GM21367 (cell line): ENCODE measurements around the gene EIF1AY.
"Not testable (repeated sequence)": the region's sequence is repeated elsewhere in the genome, so short reads cannot be mapped to it uniquely, and the experiment has no call there.

Source experiments
- ATAC-seq: cut with Tn5 transposase; IDR thresholded peaks from one replicate; pipeline ENCODE4 v1.9.1; 2021; ENCODE audit not compliant: unreplicated experiment

The EIF1AY gene, protein sequence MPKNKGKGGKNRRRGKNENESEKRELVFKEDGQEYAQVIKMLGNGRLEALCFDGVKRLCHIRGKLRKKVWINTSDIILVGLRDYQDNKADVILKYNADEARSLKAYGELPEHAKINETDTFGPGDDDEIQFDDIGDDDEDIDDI

DNA sequence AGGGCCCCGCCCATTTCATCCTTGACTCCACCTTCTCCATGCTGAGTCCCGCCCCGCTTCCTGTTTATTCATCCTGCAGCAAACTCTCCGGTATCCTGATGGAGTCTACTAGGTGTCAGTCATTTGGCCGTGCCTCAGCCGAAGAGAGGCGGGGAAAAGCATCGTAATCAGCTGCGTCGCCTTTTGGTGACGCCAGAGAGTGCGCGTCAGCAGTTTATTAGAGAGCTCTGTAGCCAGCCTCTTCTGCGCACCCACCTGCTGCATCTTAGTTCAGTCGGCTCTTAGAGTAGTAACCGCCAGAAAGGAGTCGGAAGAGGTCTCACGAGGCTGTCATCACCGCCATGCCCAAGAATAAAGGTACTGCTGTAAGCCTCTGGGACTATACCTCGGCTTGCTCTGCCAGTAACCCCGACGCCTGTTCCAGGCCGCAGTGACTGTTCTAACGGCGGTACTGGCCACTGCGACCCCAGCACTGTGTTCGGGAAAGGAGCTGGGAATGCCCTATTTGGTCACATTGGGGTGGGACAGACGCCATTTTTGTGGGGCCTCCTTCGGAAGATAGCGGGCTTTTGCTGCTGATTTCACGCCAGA lies at the start of gene EIF1AY:
TSS of gene EIF1AY (plus strand) at position 246 of the 591 bp plus-strand sequence. CDS start at position 342, 96 bp downstream.
- peak; percentile 90 for ATAC-seq

DNA sequence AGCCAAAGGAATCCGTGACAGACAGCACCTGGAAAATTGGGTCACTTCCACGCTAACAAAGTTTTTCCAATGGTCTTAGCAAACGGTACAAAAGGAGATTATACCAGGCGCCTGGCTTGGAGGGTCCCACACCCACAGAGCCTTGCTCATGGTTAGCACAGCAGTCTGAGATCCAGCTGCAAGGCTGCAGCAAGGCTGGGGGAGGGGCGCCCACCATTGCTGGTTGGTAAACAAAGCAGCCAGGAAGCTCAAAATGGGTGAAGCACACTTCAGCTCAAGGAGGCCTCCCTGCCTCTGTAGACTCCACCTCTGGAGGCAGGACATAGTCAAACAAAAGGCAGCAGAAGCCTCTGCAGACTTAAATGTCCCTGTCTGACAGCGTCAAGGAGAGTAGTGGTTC lies 47.1 kb upstream of the EIF1AY start:
- ATAC-seq: no peak

DNA sequence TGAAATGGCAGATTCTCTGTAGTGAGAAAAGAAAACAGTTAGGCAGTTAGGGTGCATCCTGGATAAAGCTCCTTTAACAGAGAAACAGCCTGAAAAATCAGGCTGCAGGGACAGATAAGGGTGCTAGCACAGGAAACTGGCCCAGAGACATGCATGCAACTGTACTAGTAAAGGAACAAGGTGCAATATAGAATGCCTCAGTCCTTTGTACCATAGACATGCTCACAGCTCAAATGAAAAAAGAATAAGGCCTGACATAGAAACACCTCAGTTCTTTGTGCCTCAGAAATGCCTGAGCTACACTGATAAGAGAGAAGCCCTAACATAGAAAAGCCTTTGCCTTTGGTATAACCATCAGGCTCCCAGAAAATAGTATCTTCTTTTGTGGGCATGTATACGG lies 37.4 kb upstream of the EIF1AY start:
- ATAC-seq: no peak

DNA sequence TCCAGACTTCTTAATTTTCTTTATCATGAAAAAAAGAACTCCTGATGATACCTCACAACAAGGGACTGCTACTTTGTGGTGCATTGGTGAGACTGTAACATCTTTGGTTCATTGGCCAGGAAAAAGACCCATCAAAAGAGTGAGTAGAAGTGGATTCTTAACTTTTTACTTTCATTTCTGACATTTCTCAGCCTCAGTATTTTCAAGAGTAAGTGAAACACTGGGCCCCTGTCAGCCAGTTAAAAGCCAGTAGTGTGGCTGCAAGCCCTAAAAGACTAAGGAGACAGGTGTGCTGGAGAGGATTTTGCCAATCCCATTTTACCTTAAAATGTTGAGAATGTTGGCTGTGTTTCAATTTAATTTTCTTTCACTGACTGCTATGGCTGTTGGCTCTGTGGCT lies 36.6 kb upstream of the EIF1AY start:
- peak; percentile 64 for ATAC-seq

DNA sequence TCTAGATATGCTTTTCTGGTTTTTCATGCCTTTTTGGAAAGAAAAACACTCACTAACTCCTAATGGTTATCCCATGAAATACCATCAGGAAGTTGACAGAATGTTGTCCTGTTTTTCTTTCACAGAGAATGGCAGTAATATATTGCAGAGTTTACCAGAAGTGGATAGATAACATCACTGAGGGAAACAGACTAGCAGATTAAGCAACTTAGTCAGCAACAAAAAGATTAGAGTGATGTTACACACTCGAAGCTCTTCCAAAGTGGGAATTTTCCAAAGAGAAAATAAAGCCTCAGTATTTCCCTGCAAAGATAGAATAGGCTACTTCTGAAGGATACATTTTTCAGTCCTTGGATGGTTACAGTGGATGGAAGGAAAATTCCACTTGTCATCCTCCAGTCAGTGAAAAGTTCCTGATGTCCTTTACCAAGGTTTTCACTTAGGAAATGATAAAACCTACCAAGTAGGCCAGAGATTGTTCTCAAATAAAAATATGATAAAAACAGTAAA lies 31.1 kb upstream of the EIF1AY start:
- no peak for ATAC-seq

DNA sequence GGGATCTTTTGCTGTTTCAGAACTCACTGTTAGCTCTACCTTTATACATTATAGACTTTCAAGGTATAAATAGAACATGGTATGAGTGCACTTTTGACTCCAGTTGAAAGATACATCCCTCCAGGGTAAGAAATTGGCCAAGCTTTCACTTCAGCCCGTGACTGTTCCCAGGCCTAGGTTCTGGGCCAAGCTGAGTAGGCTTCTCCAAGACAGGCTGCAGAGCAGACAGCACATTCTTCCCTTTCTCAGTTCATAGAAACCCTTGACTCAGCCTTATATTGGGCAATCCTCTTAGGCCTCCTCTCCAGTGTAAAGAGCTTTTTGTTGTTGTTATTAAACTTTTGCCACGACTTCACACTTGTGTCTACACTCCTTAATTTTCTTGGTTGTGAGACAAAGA lies 29.5 kb upstream of the EIF1AY start:
- no peak for ATAC-seq

DNA sequence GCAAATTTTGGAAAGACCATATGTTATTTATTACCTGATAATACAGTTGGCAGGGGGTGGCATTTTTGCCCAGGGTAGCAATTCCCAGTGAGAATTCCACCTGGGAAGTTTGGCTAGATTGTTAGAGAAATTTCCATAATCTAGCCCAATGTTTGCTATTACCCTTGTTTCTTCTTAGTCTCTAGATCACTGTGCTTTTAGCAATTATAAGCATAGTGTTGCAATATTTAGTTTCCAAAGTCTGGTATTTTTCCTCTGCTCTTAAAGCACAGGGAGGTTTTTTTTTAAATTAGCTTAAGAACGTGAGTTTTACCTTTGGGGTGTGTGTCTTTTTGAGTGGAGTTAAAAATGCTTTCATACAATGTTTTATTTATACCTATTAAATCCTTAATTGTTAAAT lies 26.3 kb upstream of the EIF1AY start:
- ATAC-seq: no peak

DNA sequence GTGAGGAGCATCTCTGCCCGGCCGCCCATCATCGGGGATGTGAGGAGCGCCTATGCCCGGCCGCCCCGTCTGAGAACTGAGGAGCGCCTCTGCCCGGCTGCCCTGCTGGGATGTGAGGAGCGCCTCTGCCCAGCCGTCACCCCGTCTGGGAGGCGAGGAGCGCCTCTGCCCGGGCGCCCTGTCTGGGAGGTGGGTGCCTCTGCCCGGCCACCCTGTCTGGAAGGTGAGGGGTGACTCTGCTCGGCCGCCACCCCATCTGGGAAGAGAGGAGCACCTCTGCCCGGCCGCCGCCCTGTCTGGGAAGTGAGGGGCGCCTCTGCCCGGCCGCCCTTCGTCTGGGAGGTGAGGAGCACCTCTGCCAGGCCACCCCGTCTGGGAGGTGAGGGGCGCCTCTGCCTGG lies 23.7 kb upstream of the EIF1AY start:
- no peak for ATAC-seq

DNA sequence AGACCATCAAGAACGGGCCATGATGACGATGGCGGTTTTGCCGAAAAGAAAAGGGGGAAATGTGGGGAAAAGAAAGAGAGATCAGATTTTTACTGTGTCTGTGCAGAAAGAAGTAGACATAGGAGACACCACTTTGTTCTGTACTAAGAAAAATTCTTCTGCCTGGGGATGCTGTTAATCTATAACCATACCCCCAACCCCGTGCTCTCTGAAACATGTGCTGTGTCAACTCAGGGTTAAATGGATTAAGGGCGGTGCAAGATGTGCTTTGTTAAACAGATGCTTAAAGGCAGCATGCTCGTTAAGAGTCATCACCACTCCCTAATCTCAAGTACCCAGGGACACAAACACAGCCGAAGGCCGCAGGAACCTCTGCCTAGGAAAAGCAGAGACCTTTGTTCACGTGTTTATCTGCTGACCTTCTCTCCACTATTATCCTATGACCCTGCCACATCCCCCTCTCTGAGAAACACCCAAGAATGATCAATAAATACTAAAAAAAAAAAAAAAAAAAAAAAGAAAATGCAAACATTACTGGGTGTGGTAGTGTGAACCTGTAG lies 22.7 kb upstream of the EIF1AY start:
- ATAC-seq: not testable (repeated sequence)

DNA sequence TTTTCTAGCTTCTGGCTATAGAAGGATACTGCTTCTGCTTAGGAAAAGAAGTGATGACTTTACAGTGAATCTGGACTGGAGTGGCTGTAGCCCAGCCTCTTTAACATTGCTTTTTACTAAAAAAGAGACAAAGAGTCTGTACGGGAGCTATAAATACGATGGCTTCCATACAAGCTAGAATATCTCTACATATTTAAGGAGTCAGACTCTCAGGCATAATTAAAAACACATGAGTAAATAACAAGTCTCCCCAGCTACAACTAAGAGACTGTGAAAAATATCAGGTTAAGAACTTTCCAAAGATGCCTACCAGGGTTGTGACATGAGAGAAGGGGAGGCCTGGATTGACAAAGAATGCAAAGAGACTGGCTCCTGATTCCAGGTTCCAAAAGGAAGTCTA lies 19.8 kb upstream of the EIF1AY start:
- no peak for ATAC-seq

DNA sequence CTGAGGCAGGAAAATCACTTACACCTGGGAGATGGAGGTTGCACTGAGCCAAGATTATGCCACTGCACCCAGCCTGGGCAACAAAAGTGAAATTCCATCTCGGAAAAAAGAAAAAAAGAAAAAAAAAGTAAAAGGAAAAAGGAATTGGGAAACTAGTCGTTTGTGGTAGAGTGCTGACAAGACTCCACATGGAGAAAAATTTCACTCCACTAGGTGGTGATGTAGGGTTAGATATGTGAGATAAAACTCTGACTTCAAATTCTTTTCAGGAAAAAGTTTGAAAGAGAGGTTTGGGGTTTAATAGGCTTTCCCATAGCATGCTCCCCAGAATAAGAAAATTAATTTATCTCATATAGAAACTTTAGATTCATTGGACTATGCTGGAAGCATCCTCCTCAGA lies 16.9 kb upstream of the EIF1AY start:
- no peak for ATAC-seq

DNA sequence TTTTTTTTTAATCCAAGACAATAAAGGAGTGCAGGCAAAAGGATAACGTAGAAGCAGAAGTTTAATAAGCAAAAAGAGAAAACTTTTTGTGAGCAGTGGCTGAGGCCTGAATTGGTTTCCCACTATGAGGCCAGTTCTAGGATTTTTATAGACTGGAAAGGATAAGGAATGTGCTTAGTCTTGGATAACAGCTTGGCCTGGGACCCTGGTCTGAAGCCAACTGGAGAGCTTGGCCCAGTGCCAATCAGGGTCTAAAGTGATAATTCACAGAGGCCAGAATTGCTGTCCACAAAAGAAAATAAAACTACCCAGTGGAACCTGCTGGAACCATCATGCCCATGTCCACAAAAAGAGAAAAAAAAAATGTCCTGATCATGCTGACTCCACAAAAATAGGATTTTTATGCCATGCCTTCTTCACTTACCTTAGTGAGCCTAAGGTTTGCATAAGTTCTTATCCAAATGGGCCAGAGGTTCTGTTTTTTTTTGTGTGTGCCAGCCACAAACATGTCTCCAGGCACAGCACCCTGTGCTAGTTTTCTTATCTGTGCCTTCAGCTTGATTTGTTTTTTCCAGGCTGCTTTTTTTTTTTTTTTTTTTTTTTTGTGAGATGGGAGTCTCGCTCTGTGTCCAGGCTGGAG lies 15.6 kb upstream of the EIF1AY start:
- ATAC-seq: no peak

DNA sequence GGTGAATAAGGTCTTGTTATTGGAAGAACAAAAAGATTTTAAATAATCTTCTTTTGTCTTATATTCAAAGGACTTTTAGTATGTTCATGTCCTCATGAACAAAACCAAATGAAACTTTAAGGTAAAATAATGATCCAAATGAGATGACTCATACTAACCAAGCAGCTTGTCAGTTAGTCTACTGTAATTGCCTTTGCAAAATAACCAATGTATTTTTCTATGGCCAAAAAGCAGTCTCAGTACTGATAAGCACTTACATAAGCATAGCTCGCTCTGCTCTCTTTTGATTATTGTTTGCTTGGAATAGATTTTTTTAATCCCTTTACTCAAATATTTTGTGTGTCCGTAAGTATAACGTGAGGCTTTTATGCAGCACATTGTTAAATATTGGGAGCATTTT lies 4.3 kb upstream of the EIF1AY start:
- ATAC-seq: no peak

DNA sequence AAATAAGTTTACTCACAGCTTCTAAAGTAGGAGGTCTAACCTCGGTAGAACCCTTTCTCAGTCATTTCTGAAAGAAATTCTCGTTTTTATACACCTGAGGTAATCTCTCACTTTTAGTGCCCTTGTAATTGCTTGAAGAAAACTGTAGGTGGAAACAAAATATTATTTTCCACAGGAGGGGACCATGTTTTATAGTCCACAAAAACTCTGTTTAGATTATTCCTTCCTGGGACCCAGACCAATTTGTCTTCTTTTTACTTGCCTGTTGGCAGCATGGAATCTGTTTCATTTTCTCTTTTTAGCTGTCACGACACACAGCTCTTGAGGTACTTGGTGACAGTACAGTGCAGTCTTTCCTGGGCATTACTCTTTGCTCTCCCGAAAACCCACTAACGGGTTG lies 930 bp downstream of the EIF1AY start:
- ATAC-seq: no peak

DNA sequence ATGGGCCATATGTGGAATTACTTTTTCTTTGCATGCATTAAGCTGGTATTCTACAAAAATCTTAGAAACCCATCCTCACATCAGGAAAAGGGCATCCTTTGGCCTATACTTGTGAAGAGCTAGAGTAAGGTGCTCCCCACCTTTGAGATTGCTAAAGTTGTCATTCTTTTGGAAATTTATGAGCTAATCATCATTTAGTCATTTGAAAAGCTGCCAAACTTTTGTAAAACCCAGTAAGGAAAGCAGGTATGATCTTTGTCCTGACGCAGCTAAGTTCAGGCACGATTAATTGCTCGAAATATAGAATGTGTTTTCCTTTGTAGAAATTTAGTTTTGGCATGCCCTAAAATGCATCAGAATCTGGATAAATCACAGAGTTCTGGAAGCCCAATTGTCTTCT lies 2.6 kb downstream of the EIF1AY start:
- no peak for ATAC-seq

DNA sequence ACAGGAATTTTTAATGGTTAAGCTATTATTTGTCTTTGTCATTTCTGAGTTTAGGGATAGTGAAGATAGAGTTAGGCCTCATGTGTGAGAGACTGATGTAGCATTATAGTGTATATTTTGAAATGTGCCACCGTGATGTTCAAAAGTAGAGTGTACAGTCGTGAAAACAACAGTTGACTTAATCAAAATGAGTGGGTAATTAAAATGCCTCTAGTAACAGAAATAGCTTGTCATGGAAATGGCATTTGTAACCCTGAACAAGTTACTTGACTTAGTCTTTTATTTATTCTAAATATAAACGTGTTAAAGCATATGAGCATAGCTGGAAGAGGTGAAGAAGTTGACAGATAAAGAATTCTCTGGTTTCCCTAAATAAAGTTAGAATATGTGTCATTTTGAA lies 6.1 kb downstream of the EIF1AY start:
- ATAC-seq: no peak

DNA sequence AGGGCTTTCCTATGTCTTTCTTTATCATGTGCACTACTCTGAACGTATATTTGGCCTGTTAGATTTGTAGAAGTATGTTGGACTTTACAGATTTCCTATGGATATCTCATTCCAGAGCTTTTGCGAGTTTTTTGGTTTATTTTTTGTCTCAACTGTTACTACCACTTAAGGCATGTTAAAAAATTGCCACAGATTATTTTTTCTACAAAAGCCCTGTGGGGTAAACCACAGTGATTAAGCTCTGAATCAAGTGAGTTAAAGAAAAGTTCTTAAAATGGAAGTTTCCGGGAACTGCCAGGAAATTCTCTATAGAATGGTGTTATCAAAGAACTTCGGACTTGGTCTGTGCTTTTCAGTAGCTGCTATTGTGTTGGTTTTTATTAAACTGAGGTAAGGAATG lies 10.6 kb downstream of the EIF1AY start:
- no peak for ATAC-seq
